OCI-LY1 (cell line): ENCODE results near the gene SLC25A25.

Experiments used
- CTCF ChIP-seq: fragments of 200-600 bp; sonication (generic), shearing (Covaris generic); IDR thresholded peaks from 2 replicates; pipeline ENCODE4 v1.5.1; 2017; ENCODE audit warnings: mild to moderate bottlenecking, antibody characterized with exemption, low read length, moderate library complexity, mixed read lengths
- EZH2 ChIP-seq: fragments of 200-600 bp; sonication (generic), shearing (Covaris generic); IDR thresholded peaks from 2 replicates; pipeline ENCODE4 v1.8.0; 2017; ENCODE audit warnings: borderline replicate concordance, mixed run types, mild to moderate bottlenecking, antibody characterized with exemption, low read length, moderate library complexity, mixed read lengths

- TF ChIP-seq EZH2: no peak
- TF ChIP-seq CTCF: no peak
Observed at GRCh38 chr9:128051932-128052709, 15.9 kb upstream of the SLC25A25 start.
